Activated naive CD8-positive, alpha-beta T cell (primary cell): Measurements from ENCODE around the gene TPSG1.

Source experiments
- H3K27ac Mint-ChIP-seq: one replicate; pipeline ENCODE4 v1.8.0; 2021; ENCODE audit warnings: mixed read lengths
- H3K27me3 Mint-ChIP-seq: one replicate; pipeline ENCODE4 v1.8.0; 2021; ENCODE audit warnings: mixed read lengths
- H3K36me3 Mint-ChIP-seq: one replicate; pipeline ENCODE4 v1.8.0; 2021; ENCODE audit warnings: mixed read lengths
- H3K4me1 Mint-ChIP-seq: one replicate; pipeline ENCODE4 v1.8.0; 2021; ENCODE audit warnings: low read depth, mixed read lengths
- H3K4me3 Mint-ChIP-seq: one replicate; pipeline ENCODE4 v1.8.0; 2021; ENCODE audit warnings: mild to moderate bottlenecking, mixed read lengths
- H3K9me3 Mint-ChIP-seq: one replicate; pipeline ENCODE4 v1.8.0; 2021; ENCODE audit warnings: low read depth, mixed read lengths

Gene TPSG1

DNA sequence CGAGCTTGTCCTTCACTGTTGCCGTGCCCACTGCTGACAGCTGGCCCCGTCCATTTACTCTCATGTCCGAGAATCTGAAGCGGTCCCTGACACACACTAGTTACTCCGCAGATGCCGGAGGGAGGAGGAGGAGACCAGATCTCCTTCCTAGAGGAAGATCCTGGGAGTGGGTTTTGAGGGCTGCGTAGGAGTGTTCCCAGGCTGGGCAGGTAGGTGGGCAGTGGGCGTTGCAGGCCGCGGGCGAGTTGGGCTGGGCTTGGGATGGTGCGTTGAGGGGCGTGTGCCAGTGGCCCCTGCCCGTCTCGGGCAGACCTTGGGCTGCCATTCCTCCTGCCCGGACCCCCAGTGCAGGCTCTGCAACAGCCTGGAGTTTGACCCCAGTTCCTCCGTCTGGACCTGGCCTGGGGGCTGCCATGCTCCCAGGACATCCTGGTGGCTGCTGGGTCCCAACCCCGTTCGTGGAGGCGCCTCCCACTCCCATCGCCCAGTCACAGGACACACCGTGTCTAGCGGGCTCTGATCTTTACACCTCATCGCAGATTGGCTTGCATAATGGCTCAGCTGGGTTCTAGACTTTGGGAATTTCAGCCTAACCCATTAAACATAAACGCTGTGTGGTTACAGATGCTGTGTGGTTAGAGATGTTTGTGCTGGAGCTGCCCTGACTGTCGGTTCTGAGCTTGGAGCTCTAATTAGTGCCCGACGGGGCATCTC, 49.3 kb downstream of the TPSG1 start:
- no peaks in the 10 kb centered on the region for H3K4me1 Mint-ChIP-seq
- no peak overlapping the region for H3K27ac Mint-ChIP-seq
- H3K9me3 Mint-ChIP-seq: no peaks in the 10 kb centered on the region
- no peaks in the 10 kb centered on the region for H3K36me3 Mint-ChIP-seq
- H3K27me3 Mint-ChIP-seq: no peaks in the 10 kb centered on the region
- no peak overlapping the region for H3K4me3 Mint-ChIP-seq

DNA sequence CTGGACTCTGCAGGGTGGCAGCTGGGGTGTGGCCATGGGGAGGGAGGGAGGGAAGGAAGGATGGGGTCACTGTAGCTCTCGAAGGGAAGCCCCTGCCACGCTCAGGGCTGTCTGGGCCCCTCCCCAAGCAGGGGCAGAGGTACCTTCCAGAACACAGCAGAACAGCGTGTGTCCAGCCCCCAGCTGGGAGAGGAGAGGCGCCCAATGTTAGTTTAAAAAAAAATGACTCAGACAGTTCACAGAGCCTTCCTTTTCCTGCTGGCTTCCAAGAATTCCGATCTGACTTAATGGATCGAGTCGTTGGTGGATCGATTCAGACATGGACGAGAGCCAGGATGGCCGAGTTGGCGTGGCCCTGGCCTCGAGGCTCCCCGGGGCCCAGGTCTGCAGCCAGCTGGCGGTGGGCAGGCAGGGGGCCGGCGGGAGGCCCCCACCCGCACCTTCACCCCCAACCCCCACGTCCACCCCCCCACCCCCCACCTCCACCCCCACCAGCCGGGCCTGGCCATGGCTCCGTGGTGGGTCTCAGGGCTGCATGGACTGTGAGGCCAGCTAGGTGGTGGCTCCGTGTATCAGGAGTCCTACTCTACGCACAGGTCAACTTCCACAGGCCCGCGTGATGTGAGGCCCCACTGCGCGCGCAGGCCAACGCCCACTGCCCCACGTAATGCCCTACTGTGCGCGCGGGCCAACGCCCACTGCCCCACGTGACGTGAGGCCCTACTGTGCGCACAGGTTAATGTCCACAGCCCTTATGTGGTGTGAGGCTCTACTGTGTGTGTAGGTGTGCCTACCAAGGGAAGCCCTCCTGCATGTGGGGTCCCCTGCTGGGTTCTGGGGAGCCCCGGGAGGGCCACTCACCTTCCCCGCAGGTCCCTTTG, 50.4 kb downstream of the TPSG1 start:
- H3K9me3 Mint-ChIP-seq: no peaks in the 10 kb centered on the region
- no peaks in the 10 kb centered on the region for H3K36me3 Mint-ChIP-seq
- no peaks in the 10 kb centered on the region for H3K27me3 Mint-ChIP-seq
- H3K27ac Mint-ChIP-seq: no peak overlapping the region
- no peaks in the 10 kb centered on the region for H3K4me1 Mint-ChIP-seq
- H3K4me3 Mint-ChIP-seq: no peak overlapping the region

DNA sequence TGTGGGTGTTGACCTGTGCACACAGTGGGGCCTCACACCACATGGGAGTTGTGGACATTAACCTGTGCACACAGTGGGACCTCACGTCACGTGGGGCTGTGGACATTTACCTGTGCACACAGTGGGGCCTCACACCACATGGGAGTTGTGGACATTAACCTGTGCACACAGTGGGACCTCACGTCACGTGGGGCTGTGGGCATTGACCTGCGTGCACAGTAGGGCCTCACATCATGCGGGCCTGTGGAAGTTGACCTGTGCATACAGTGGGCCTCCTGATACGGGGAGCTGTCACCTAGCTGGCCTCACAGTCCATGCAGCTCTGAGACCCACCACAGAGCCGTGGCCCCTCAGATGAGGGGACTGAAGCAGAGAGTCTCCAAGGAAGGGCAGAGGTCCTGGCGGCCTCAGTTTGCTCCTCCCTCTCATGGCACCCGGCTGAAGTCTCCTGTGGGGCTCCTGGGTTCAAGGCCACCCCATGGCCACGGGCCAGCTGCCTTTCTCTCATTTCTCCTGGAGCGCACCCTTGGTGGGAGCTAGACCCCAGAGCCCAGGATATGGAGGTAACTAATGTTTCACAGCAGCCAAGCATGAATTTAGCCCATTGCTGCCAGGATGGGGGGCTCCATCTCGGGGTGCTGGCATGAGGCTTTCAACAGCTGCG, 51.1 kb downstream of the TPSG1 start:
- Mint-ChIP-seq H3K4me1 (no peaks in the 10 kb centered on the region), H3K9me3 (no peaks in the 10 kb centered on the region), H3K27me3 (no peaks in the 10 kb centered on the region), H3K4me3 (no peak overlapping the region), H3K27ac (no peak overlapping the region), H3K36me3 (no peaks in the 10 kb centered on the region)

DNA sequence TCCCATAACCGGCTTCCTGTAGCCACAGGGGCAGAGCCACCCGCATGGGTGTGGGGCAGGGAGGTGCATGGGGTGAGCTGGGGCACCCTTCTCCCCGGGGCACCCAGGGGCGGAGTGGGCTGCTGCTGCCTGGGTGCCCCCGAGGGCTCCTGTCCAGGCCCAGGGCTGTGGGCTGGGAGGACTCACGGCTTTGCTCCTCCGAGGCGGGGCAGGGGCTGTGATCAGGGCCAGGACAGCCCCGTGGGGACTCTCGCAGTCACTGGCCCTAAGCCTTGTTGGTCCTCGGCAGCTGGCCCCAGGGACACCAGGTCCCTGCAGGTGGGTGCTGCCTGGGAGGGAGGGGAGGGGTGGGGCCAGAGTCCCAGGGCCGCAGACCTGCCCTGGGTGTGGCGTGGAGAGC, 52.4 kb downstream of the TPSG1 start:
- H3K36me3 Mint-ChIP-seq: no peaks in the 10 kb centered on the region
- no peak overlapping the region for H3K27ac Mint-ChIP-seq
- H3K9me3 Mint-ChIP-seq: no peaks in the 10 kb centered on the region
- H3K27me3 Mint-ChIP-seq: no peaks in the 10 kb centered on the region
- H3K4me3 Mint-ChIP-seq: no peak overlapping the region
- no peaks in the 10 kb centered on the region for H3K4me1 Mint-ChIP-seq

DNA sequence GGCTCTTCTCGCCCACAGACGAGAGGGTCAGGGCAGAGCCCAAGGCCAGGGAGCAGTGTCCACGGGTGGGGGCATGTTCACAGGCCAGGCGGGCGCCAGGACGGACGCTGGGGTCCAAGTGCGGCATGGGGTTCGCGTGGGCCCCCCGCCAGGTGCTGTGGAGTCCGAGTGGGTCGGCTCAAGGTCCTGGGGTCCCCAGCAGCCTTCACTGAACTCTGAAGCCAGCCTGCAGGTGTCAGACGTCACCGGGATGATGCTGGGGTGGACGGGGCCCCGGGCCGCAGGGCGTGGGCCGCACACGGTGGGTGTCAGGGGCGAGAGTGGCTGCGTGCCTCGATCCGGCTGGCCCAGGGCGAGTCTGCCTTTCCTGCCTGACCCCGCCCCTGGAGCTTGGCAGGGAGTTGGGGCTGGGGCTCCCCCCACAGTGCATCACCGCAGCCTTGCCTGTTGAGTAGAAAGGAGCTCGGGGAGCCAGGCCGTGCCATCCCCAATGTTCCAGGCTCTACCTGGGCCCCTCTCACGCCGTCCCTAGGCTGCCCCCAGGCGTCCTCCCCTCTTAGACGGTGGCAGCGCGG, 53.1 kb downstream of the TPSG1 start:
- no peaks in the 10 kb centered on the region for H3K9me3 Mint-ChIP-seq

More for the DNA sequence above, 53.1 kb downstream of the TPSG1 start:
- Mint-ChIP-seq H3K27ac (no peak overlapping the region), H3K27me3 (no peaks in the 10 kb centered on the region), H3K4me1 (no peaks in the 10 kb centered on the region), H3K4me3 (no peak overlapping the region), H3K36me3 (no peaks in the 10 kb centered on the region)
